ENCODE measurements around the gene SGMS2.

The SGMS2 gene

DNA sequence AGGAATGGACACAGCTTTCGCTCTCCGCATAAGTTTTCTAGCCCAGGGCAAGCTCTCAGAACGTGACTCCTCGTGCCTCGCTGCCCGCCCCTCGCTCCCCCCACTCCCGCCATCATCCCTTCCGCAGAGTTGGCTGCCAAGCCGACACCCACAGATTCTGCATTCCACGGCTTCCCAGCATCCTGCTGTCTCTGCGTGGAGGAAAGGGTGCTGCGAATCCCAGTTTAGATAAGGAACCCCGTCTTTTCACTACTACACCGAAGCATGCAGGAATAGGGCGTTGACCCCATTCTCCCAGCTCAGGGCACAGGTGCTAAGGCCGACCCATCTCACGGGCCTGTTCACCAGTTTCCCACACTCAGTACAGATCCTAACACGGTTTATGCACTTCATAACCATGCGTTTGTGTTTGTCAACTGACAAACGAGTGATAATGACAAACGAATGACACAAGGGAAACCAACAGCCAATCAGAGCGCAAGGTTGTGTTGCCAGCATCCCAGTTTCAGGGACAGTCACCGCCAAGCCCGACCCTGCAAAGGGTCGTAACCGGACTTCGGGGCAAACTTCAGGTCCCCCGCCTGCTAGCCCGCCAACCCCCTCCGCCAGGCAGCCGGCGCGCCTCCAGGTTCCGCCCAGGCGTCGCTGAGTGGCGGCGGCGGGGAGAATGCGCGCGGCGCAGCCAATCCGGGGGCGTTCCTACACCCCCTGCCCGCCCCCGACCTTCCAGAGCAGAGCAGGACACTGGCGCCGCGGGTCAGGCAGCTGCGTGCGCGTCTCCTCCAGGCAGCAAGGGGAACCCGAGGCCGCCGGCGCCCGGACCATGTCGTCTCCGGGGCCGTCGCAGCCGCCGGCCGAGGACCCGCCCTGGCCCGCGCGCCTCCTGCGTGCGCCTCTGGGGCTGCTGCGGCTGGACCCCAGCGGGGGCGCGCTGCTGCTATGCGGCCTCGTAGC is 106.4 kb downstream of the SGMS2 start, which contains the start of gene CYP2U1:
Gene CYP2U1, plus strand, starts transcription at position 729 of the 954 bp plus-strand sequence. Its CDS starts 95 bp downstream, at position 824.
- no peak for TF ChIP-seq POLR2A (IDR thresholded peaks at IDR 0.05; ENCODE audit: low read length)
- TF ChIP-seq GATA1 (IDR thresholded peaks at IDR 0.05; ENCODE audit: low read depth, low read length), result no peak
- DNase-seq, result peak; percentile 72 to 77

DNA sequence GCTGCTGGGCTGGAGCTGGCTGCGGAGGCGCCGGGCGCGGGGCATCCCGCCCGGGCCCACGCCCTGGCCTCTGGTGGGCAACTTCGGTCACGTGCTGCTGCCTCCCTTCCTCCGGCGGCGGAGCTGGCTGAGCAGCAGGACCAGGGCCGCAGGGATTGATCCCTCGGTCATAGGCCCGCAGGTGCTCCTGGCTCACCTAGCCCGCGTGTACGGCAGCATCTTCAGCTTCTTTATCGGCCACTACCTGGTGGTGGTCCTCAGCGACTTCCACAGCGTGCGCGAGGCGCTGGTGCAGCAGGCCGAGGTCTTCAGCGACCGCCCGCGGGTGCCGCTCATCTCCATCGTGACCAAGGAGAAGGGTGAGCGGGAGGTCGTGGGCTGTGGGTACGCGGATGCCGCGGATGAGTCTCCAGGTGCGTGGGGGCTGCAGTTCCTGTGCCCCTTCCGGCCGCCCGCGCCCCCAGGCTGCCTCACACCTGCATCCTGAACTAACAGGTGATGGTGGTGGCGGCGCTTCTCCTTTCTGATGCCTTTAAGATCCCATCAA is 107.1 kb downstream of the SGMS2 start:
- no peak for DNase-seq

DNA sequence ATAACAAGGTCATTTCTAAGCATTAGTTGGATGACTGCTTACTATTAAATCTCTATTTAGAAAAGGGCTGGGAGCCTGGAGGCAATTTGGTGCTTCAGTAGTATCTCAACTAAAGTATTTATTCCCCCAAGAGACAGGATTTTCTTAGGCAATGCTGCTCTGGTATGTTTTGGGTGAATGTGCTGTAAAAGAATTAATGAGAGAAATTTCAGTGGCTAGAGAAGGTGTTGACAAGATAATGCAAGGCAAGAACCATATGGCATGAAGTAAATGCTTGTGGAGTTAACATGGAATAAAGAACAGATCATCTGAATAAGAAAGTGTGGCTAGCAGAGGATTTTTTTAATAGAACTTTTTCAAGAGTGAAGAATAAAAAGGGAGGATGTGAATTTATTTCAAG is 110.5 kb downstream of the SGMS2 start:
- no peak for DNase-seq
- TF ChIP-seq GATA1 (IDR thresholded peaks at IDR 0.05; ENCODE audit: low read depth, low read length) (no peak), POLR2A (IDR thresholded peaks at IDR 0.05; ENCODE audit: low read length) (no peak)

More for the DNA sequence above, 107.1 kb downstream of the SGMS2 start:
- TF ChIP-seq POLR2A (IDR thresholded peaks at IDR 0.05; ENCODE audit: low read length), result no peak
- no peak for TF ChIP-seq GATA1 (IDR thresholded peaks at IDR 0.05; ENCODE audit: low read depth, low read length)

DNA sequence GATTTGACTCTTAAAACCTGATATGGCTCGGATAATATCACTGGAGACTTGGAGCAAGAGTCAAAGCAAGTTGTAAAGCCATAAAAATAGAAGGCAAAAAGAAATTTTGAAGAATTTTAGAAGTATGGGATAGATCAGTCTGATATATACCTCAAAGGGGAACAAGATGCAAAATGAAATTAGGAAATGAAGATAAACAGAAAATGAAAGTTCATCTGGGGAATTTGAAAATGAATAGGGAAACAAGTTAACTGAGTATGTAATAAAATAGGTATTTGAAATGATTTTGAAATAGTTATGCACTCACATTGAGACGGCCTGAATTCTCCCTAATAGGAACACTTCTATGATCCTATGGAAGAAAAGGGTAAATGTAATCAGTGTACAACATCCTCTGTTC is 112.3 kb downstream of the SGMS2 start:
- no peak for TF ChIP-seq GATA1 (IDR thresholded peaks at IDR 0.05; ENCODE audit: low read depth, low read length)
- no peak for TF ChIP-seq POLR2A (IDR thresholded peaks at IDR 0.05; ENCODE audit: low read length)
- DNase-seq, result no peak

DNA sequence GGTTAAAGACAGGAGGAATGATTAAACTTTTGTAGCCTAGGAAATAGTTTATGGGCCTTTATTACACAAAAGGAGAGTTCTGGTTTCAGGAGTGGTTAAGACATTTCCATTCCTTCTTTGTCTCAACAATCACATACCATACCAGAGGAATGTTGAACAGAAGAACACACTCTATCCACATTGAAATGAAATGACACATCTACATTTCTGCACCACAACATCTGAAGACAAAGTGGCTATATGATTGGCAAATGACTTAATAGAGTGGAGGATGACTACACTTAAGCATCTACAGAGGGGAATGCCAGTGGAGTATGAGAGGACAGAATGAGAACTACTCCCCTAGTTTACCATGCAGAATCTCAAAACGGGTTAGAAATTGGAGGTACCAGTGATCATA is 114.6 kb downstream of the SGMS2 start:
- TF ChIP-seq GATA1 (IDR thresholded peaks at IDR 0.05; ENCODE audit: low read depth, low read length) (no peak), POLR2A (IDR thresholded peaks at IDR 0.05; ENCODE audit: low read length) (no peak)
- DNase-seq, result no peak

DNA sequence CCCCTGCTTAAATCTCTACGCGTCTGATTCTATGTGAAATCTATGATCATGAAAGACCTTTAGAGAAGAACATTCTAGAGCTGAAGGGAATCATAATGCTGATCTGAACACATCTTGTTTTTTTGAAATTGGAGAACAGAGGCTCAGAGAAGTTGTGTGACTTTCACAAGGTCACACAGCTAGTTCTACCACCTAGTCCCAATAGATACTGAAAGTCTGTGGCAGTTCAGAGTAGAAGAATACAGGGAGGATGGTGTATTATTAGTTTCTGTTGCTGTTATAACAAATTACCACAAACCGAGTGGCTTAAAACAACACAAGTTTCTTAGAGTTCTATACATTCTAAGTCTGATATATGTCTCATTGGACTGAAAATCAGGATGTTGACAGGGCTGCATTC is 121.1 kb downstream of the SGMS2 start:
- no peak for TF ChIP-seq GATA1 (IDR thresholded peaks at IDR 0.05; ENCODE audit: low read depth, low read length)
- no peak for TF ChIP-seq POLR2A (IDR thresholded peaks at IDR 0.05; ENCODE audit: low read length)

DNA sequence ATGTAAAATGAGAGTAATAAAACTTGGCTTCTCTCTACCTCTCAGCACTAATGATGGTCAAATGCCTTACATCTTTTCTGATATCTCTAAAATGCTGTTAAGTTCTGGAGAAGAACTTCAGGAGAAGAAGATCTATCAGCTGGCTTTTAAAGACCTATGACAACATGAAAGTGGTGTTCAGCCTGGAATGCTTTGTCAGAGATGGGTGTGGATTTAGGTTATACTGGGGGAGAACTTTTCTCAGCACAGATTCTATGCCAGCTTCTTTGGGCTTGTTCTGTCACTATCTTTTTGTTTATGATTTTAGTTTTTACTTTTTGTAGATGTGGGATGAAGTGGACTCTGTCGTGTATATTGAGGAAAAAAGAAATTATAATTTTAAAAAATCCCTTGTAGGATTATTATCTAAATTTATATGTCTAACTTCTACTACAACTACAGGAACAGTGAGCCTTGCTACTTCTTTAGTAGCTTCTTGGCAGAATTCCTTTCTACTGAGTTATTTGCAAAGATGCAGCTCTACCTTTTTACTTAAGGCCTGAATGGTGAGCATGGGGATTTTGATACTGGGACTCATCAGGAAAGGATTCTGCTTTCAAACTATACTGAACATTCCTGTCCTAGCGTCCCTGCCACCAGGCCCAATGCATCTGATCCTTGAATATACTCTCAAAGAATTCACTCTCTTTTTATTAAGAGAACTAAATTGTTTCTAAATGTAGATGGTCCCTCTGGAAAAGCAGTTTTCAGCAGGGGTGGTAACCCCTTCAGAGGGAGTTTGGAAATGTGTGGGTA is 126.2 kb downstream of the SGMS2 start:
- DNase-seq, result no peak
- TF ChIP-seq POLR2A (IDR thresholded peaks at IDR 0.05; ENCODE audit: low read length) (no peak), GATA1 (IDR thresholded peaks at IDR 0.05; ENCODE audit: low read depth, low read length) (no peak)

More for the DNA sequence above, 121.1 kb downstream of the SGMS2 start:
- DNase-seq, result no peak

DNA sequence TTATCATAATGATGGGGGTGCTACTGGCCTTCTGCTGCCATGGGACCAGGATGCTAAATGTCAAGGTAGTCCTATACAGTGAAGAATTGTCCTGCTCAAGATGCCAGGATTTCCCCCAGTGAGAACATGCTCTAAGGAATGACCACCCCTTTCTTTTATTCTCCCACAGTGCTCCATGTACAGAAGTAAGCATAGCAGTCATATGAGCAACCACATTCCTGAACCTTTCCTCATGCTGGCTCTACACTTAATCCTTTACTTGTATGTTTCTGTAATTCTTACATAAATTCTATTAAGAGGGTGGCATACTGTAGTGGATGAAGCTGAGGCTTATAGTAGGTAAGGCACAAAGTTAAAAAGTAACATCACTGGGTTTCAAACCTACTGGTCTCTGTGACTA is 126.8 kb downstream of the SGMS2 start:
- no peak for TF ChIP-seq GATA1 (IDR thresholded peaks at IDR 0.05; ENCODE audit: low read depth, low read length)
- TF ChIP-seq POLR2A (IDR thresholded peaks at IDR 0.05; ENCODE audit: low read length), result no peak
- DNase-seq, result no peak

DNA sequence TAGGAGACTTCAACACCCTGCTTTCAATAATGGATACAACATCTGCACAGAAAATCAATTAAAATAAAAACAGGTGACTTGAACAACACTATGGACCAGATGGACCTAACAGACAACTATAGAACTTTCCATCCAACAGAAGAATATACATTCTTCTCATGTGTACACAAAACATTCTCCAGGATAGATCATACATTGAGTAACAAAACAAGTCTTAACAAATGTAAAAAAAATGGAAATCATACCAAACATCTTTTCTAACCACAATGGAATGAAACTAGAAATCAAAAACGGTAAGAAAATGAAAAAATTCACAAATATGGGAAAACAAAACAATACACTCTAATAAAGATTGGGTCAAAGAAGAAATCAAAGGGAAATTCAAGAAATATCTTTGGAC is 131.3 kb downstream of the SGMS2 start:
- DNase-seq, result no peak
- TF ChIP-seq GATA1 (IDR thresholded peaks at IDR 0.05; ENCODE audit: low read depth, low read length), result no peak
- TF ChIP-seq POLR2A (IDR thresholded peaks at IDR 0.05; ENCODE audit: low read length), result no peak
